Peyer's patch (tissue), 4 donors: ENCODE results near the gene CTBP1. TPM values are rescaled to one million over a fixed set of nuclear protein-coding genes. Genes with fewer than 3 reads are reported as not detected.
A peak's percentile ranks its signal among the peaks of the same experiment; 100 is the strongest.

Experiments
- DNase-seq, 3 donors: peaks; one replicate each; pipeline ENCODE4 v3.0.0-alpha.2; 2017 to 2019
- H3K27ac ChIP-seq, 4 donors: fragments of 200-600 bp; sonication (generic); one replicate each; pipeline ENCODE4 v1.5.1; 2016 to 2019
- H3K27me3 ChIP-seq, 2 donors: fragments of 200-600 bp; sonication (generic); one replicate each; pipeline ENCODE4 v1.5.1; 2019
- H3K36me3 ChIP-seq, 3 donors: fragments of 200-600 bp; sonication (generic); one replicate each; pipeline ENCODE4 v1.5.1; 2016 to 2019
- H3K4me1 ChIP-seq, 4 donors: fragments of 200-600 bp; sonication (generic); one replicate each; pipeline ENCODE4 v1.5.1; 2016 to 2019
- H3K4me3 ChIP-seq, 4 donors: fragments of 200-600 bp; sonication (generic); 1 replicate in 3 of 4; 2 replicates in 1 of 4; pipeline ENCODE4 v1.5.1; 2016 to 2019; ENCODE audit warnings: mild to moderate bottlenecking in 1 of 4
- H3K9me3 ChIP-seq, 4 donors: fragments of 200-600 bp; sonication (generic); one replicate each; pipeline ENCODE4 v1.5.1; 2016 to 2019; ENCODE audit warnings: mild to moderate bottlenecking in 1 of 4
- POLR2A ChIP-seq, 2 donors: fragments of 450-650 bp; IDR thresholded peaks; one replicate each; pipeline ENCODE4 v1.5.1; 2017; ENCODE audit warnings: antibody characterized with exemption in 2 of 2, mild to moderate bottlenecking in 2 of 2, moderate library complexity in 2 of 2
- total RNA-seq, 4 donors: library from RNA; depleted of rRNA; stranded (reverse); fragments of >200 nt; gene quantifications; one replicate each; pipeline ENCODE4 v1.1.0, GENCODE V29; 2016
- TF ChIP-seq, protein P1 (sequence below), 6 experiments: fragments of 450-650 bp in 4 of 6; fragments of 200-600 bp in 2 of 6; sonication (generic) in 1 of 6; IDR thresholded peaks; one replicate each; pipeline ENCODE4 v1.5.1; 2017 to 2019; ENCODE audit warnings: antibody characterized with exemption in 6 of 6, mild to moderate bottlenecking in 3 of 6, moderate library complexity in 1 of 6

Gene CTBP1
- total RNA-seq, 4 donors from 2014 or later, result 245 to 371 (median 288) TPM

DNA sequence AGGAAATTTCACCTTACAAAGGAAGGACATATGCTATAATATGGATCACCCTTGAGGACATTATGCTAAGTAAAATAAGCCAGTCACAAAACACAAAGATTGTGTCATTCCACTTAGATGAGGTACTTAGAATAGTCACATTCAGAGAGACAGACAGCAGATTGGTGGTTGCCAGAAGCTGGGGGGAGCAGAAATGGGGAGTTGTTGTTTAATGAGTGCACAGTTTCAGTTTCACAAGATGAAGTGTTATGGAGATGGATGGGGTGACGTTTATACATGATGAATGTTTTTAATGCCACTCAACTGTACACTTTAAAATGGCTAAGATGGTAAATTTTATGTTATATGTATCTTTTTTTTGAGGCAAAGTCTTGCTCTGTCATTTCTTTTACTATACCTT lies 61.7 kb downstream of the CTBP1 start:
- H3K27ac ChIP-seq, result peak overlapping the region in 3 of 4 donors; percentile 2 to 10 (median 5)
- H3K27me3 ChIP-seq, result no peaks in the 10 kb centered on the region
- H3K9me3 ChIP-seq, result no peaks in the 10 kb centered on the region
- peaks cover 0 to 9% (median 2%) of the 10 kb centered on the region in 4 donors for H3K4me1 ChIP-seq
- DNase-seq, result peak in 2 of 3 donors; percentile 26 to 48
- H3K36me3 ChIP-seq, result no peaks in the 10 kb centered on the region
- H3K4me3 ChIP-seq, result no peak overlapping the region
- TF ChIP-seq, protein P1, sequence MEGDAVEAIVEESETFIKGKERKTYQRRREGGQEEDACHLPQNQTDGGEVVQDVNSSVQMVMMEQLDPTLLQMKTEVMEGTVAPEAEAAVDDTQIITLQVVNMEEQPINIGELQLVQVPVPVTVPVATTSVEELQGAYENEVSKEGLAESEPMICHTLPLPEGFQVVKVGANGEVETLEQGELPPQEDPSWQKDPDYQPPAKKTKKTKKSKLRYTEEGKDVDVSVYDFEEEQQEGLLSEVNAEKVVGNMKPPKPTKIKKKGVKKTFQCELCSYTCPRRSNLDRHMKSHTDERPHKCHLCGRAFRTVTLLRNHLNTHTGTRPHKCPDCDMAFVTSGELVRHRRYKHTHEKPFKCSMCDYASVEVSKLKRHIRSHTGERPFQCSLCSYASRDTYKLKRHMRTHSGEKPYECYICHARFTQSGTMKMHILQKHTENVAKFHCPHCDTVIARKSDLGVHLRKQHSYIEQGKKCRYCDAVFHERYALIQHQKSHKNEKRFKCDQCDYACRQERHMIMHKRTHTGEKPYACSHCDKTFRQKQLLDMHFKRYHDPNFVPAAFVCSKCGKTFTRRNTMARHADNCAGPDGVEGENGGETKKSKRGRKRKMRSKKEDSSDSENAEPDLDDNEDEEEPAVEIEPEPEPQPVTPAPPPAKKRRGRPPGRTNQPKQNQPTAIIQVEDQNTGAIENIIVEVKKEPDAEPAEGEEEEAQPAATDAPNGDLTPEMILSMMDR (IDR thresholded peaks at IDR 0.05), result no peak
- no peak for TF ChIP-seq POLR2A (IDR thresholded peaks at IDR 0.05)

DNA sequence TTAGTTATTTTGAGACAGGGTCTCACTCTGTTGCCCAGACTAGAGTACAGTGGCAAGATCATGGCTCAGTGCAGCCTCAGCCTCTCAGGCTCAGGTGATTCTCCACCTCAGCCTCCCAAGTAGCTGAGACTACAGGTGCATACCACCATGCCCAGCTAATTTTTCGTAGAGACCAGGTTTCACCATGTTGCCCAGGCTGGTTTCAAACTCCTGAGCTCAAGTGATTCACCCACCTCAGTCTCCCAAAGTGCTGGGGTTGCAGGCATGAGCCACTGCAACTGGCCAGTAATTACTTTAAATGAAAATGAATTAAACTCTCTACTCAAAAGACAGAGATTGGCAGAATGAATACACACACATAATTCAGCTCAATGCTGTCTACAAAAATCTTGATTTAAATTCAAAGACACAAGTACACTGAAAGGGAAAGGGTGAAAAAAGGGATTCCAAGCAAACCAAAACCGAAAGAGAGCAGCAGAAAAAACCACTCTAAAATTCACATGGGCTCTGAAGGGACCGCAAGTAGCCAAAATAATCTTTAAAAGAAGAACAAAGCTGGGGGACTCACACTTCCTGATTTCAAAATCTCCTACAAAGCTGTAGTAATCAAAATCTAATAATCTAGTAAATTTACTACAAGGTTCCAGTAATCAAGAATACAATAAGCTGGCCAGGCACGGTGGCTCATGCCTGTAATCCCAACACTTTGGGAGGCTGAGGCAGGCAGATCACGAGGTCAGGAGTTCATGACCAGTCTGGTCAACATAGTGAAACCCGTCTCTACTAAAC lies 64.8 kb downstream of the CTBP1 start:
- Histone ChIP-seq H3K4me1 (peaks cover 0 to 4% (median 0%) of the 10 kb centered on the region in 4 donors), H3K27ac (peak overlapping the region; percentile 0 to 60 (median 48)), H3K27me3 (no peaks in the 10 kb centered on the region), H3K9me3 (no peaks in the 10 kb centered on the region), H3K36me3 (no peaks in the 10 kb centered on the region), H3K4me3 (peak overlapping the region in 2 of 4 donors; percentile 3 to 4)
- peak in 2 of 3 donors; percentile 10 to 16 for DNase-seq
- TF ChIP-seq POLR2A (IDR thresholded peaks at IDR 0.05), result no peak
- TF ChIP-seq, protein P1 (IDR thresholded peaks at IDR 0.05), result no peak

DNA sequence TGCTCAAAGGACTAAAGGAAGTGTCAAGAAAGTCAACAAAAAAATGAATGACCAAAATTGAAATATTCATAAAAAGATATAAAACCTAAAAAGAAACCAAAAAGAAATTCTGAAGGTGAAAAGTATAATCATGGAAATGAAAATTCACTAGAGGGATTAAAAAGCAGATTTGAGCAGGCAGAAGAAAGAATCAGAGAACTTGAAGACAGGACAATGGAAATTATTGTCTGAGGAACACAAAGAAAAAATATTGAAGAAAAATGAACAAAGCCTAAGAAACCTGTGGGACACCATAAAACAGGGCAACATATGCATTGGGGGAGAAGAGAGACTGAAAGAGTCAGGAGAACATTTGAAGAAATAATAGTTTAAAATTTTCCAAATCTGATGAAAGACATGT lies 66.6 kb downstream of the CTBP1 start:
- H3K4me3 ChIP-seq, result no peak overlapping the region
- H3K4me1 ChIP-seq, result peaks cover 0 to 12% (median 2%) of the 10 kb centered on the region in 4 donors
- no peak overlapping the region for H3K27ac ChIP-seq
- DNase-seq, result no peak
- no peaks in the 10 kb centered on the region for H3K9me3 ChIP-seq
- H3K36me3 ChIP-seq, result no peaks in the 10 kb centered on the region
- H3K27me3 ChIP-seq, result no peaks in the 10 kb centered on the region
- TF ChIP-seq, protein P1 (IDR thresholded peaks at IDR 0.05), result no peak
- no peak for TF ChIP-seq POLR2A (IDR thresholded peaks at IDR 0.05)

DNA sequence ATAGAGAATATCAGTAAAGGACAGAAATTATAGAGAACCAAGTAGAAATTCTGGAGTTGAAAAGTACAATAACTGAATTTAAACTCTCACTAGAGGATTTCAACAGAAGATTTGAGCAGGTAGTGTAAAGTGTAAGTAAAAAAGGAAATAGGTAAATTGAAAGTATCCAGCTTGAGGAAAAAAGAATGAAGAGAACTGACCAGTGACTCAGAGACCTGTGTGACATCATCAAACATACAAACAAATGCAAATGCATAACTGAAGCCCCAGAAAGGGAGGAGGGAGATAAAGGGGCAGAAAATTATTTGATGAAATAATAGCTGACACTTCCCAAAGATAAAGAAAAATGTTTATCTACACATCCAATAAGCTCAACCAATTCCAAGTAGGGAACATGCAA lies 68.3 kb downstream of the CTBP1 start:
- TF ChIP-seq POLR2A (IDR thresholded peaks at IDR 0.05), result no peak
- TF ChIP-seq, protein P1 (IDR thresholded peaks at IDR 0.05), result no peak
- no peak overlapping the region for H3K27ac ChIP-seq
- H3K4me1 ChIP-seq, result peaks cover 0 to 17% (median 2%) of the 10 kb centered on the region in 4 donors
- no peaks in the 10 kb centered on the region for H3K36me3 ChIP-seq
- no peaks in the 10 kb centered on the region for H3K27me3 ChIP-seq
- no peak overlapping the region for H3K4me3 ChIP-seq
- no peaks in the 10 kb centered on the region for H3K9me3 ChIP-seq
- no peak for DNase-seq

DNA sequence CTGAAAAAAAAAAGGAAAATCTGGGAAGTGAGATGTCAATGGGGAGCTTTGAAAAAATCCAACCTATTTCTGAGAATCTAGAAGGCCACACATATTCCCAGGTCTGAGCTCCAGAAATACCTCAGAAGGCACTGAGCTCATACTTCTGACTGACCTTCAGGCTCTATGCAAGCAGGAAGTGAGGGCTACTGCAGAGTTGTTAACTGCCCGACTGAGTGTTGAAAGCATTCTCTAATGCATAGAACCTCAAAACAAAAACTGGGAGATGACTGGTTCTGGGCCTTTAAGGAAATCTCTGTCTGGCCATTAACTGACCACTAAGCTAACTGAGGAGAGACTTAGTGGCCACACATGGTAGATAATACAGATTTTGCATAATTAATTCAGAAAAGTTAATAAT lies 69.0 kb downstream of the CTBP1 start:
- Histone ChIP-seq H3K36me3 (no peaks in the 10 kb centered on the region), H3K27ac (no peak overlapping the region), H3K27me3 (no peaks in the 10 kb centered on the region), H3K4me3 (no peak overlapping the region), H3K4me1 (peaks cover 0 to 17% (median 2%) of the 10 kb centered on the region in 4 donors), H3K9me3 (no peaks in the 10 kb centered on the region)
- no peak for DNase-seq
- TF ChIP-seq, protein P1 (IDR thresholded peaks at IDR 0.05), result no peak
- TF ChIP-seq POLR2A (IDR thresholded peaks at IDR 0.05), result no peak
